DND-41 (cell line): ENCODE data around the gene HBG1.

ENCODE experiments used
- CTCF ChIP-seq: IDR thresholded peaks from 2 replicates; pipeline ENCODE4 v1.5.1; 2012; ENCODE audit warnings: borderline replicate concordance, low read length, moderate library complexity, mild to moderate bottlenecking; ENCODE audit not compliant: poor library complexity, severe bottlenecking; ENCODE audit errors: extremely low read depth
- EZH2 ChIP-seq: IDR thresholded peaks from 3 replicates; pipeline ENCODE4 v1.6.1; 2012; ENCODE audit warnings: borderline replicate concordance, low read depth, mild to moderate bottlenecking, moderate library complexity, low read length, inconsistent platforms; ENCODE audit not compliant: severe bottlenecking

GRCh38 chr11:5237420-5237819, 12.2 kb downstream of the HBG1 start:
- TF ChIP-seq CTCF, result no peak
- no peak for TF ChIP-seq EZH2
